ENCODE results near the gene TMEM212. TPM values are rescaled to one million over a fixed set of nuclear protein-coding genes. Genes with fewer than 3 reads are reported as not detected.

TMEM212 gene
- total RNA-seq, 1 donor from 2014 or later: not detected

- peaks cover 20% of the 10 kb centered on the region for H3K4me1 Mint-ChIP-seq (ENCODE audit: low read depth, unreplicated experiment)
- no peak overlapping the region for H3K27ac Mint-ChIP-seq (ENCODE audit: unreplicated experiment)
- no peak for TF ChIP-seq CTCF (IDR thresholded peaks at IDR 0.05; ENCODE audit: partially characterized antibody, unreplicated experiment)
- H3K27me3 Mint-ChIP-seq (ENCODE audit: unreplicated experiment): peaks cover 2% of the 10 kb centered on the region
- H3K9me3 Mint-ChIP-seq (ENCODE audit: unreplicated experiment): peaks cover 2% of the 10 kb centered on the region
- H3K36me3 Mint-ChIP-seq (ENCODE audit: unreplicated experiment): no peaks in the 10 kb centered on the region
- DNase-seq: no peak
- H3K4me3 Mint-ChIP-seq (ENCODE audit: unreplicated experiment): no peak overlapping the region
Observed at GRCh38 chr3:171837698-171838097, 5.5 kb upstream of the TMEM212 start.

- H3K4me3 Mint-ChIP-seq (ENCODE audit: unreplicated experiment): no peak overlapping the region
- H3K9me3 Mint-ChIP-seq (ENCODE audit: unreplicated experiment): peaks cover 2% of the 10 kb centered on the region
- H3K4me1 Mint-ChIP-seq (ENCODE audit: low read depth, unreplicated experiment): peaks cover 20% of the 10 kb centered on the region
- no peak for DNase-seq
- no peaks in the 10 kb centered on the region for H3K36me3 Mint-ChIP-seq (ENCODE audit: unreplicated experiment)
- peaks cover 2% of the 10 kb centered on the region for H3K27me3 Mint-ChIP-seq (ENCODE audit: unreplicated experiment)
- no peak overlapping the region for H3K27ac Mint-ChIP-seq (ENCODE audit: unreplicated experiment)
- no peak for TF ChIP-seq CTCF (IDR thresholded peaks at IDR 0.05; ENCODE audit: partially characterized antibody, unreplicated experiment)
Observed at GRCh38 chr3:171838218-171838720, 4.9 kb upstream of the TMEM212 start.

GRCh38 chr3:171839270-171839669 is 3.9 kb upstream of the TMEM212 start:
- H3K4me3 Mint-ChIP-seq (ENCODE audit: unreplicated experiment): no peak overlapping the region
- DNase-seq: no peak
- no peak overlapping the region for H3K27ac Mint-ChIP-seq (ENCODE audit: unreplicated experiment)
- peaks cover 17% of the 10 kb centered on the region for H3K4me1 Mint-ChIP-seq (ENCODE audit: low read depth, unreplicated experiment)
- no peaks in the 10 kb centered on the region for H3K36me3 Mint-ChIP-seq (ENCODE audit: unreplicated experiment)
- peaks cover 2% of the 10 kb centered on the region for H3K27me3 Mint-ChIP-seq (ENCODE audit: unreplicated experiment)
- H3K9me3 Mint-ChIP-seq (ENCODE audit: unreplicated experiment): peaks cover 2% of the 10 kb centered on the region
- no peak for TF ChIP-seq CTCF (IDR thresholded peaks at IDR 0.05; ENCODE audit: partially characterized antibody, unreplicated experiment)

- no peak for TF ChIP-seq CTCF (IDR thresholded peaks at IDR 0.05; ENCODE audit: partially characterized antibody, unreplicated experiment)
- Mint-ChIP-seq H3K4me3 (ENCODE audit: unreplicated experiment) (no peak overlapping the region), H3K4me1 (ENCODE audit: low read depth, unreplicated experiment) (peaks cover 11% of the 10 kb centered on the region), H3K27ac (ENCODE audit: unreplicated experiment) (no peak overlapping the region), H3K27me3 (ENCODE audit: unreplicated experiment) (peaks cover 2% of the 10 kb centered on the region), H3K9me3 (ENCODE audit: unreplicated experiment) (peaks cover 2% of the 10 kb centered on the region), H3K36me3 (ENCODE audit: unreplicated experiment) (no peaks in the 10 kb centered on the region)
- no peak for DNase-seq
Observed at GRCh38 chr3:171840445-171840810, 2.7 kb upstream of the TMEM212 start.

GRCh38 chr3:171840811-171841619 is 2.1 kb upstream of the TMEM212 start:
- no peak overlapping the region for H3K27ac Mint-ChIP-seq (ENCODE audit: unreplicated experiment)
- H3K36me3 Mint-ChIP-seq (ENCODE audit: unreplicated experiment): no peaks in the 10 kb centered on the region
- peaks cover 11% of the 10 kb centered on the region for H3K4me1 Mint-ChIP-seq (ENCODE audit: low read depth, unreplicated experiment)
- no peaks in the 10 kb centered on the region for H3K27me3 Mint-ChIP-seq (ENCODE audit: unreplicated experiment)
- H3K9me3 Mint-ChIP-seq (ENCODE audit: unreplicated experiment): peaks cover 2% of the 10 kb centered on the region
- H3K4me3 Mint-ChIP-seq (ENCODE audit: unreplicated experiment): no peak overlapping the region
- DNase-seq: no peak
- TF ChIP-seq CTCF (IDR thresholded peaks at IDR 0.05; ENCODE audit: partially characterized antibody, unreplicated experiment): no peak

Data from glutamatergic neuron (in vitro differentiated cells).